GM08714 (cell line): ENCODE measurements around the gene SLC45A3.
A peak's percentile ranks its signal among the peaks of the same experiment; 100 is the strongest.

ENCODE experiments used
- H3K4me3 ChIP-seq: fragments of 200-500 bp; sonication (Bioruptor generic); 2 replicates; pipeline ENCODE4 v1.5.1; 2014; ENCODE audit warnings: mild to moderate bottlenecking, low read length, inconsistent platforms
- ZNF274 ChIP-seq: IDR thresholded peaks from 2 replicates; pipeline ENCODE4 v1.6.1; 2012; ENCODE audit warnings: mild to moderate bottlenecking, low read depth, low read length

SLC45A3 gene

DNA sequence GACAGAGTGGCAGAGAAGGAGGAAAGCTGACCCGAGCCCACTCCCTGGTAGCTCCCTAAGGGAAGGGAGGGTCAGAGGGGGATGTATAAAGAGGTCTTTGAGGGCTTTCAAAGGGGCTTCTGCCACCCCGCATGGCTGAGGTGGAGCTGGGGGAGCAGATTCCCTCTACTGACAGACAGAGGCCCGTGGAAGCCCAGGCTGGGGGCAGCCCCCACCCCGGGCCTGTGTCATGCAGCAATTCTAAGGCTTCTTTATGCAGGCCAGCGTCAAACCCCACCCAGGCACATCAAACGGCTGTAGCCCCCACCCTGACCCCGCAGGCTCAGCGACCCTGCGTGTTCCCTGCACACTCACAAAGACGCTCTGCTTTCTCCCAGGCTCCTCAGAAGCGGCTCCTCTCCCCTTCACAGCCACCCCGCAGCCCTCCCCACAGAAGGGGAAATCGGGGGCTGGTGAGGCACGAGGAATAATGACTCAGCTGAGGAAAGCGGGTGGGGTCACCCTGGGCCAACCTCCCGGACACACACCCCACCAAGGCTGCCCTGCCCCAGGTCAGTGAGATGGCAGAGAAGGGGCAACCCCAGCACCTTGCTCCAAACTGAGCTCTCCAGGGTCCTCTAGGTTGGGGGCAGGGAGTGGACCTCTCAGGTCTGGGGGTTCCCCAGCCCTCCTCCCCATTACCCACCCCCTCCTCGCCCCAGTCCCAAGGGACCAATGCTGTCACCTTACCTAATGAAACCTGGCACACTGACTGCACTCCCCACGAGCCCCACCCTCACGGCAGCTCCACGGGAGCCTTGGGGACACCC, 10.8 kb downstream of the SLC45A3 start:
- peak overlapping the region; percentile 6; the same call in 1 of the 2 replicates for H3K4me3 ChIP-seq
- no peak for TF ChIP-seq ZNF274

DNA sequence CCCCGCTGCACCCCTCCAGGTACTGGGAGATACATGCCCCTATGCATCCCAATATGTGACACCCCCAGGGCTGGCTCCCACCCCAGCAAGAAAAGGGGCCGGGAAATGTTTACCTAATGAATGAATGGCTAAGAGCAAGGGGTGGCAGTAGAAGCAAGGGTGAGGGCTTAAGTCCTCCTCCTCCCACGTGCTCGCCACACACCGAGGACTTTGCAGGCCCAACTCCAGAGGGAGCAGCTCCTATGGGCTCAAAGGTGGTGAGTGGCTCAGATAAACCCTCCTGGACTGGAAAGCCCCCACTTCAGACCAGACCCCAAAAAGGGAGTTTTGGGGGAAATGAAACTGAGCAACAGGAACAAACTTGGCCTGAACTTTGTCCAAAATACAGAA, 11.4 kb downstream of the SLC45A3 start:
- no peak for TF ChIP-seq ZNF274
- H3K4me3 ChIP-seq: no peak overlapping the region; the same call in 1 of the 2 replicates

DNA sequence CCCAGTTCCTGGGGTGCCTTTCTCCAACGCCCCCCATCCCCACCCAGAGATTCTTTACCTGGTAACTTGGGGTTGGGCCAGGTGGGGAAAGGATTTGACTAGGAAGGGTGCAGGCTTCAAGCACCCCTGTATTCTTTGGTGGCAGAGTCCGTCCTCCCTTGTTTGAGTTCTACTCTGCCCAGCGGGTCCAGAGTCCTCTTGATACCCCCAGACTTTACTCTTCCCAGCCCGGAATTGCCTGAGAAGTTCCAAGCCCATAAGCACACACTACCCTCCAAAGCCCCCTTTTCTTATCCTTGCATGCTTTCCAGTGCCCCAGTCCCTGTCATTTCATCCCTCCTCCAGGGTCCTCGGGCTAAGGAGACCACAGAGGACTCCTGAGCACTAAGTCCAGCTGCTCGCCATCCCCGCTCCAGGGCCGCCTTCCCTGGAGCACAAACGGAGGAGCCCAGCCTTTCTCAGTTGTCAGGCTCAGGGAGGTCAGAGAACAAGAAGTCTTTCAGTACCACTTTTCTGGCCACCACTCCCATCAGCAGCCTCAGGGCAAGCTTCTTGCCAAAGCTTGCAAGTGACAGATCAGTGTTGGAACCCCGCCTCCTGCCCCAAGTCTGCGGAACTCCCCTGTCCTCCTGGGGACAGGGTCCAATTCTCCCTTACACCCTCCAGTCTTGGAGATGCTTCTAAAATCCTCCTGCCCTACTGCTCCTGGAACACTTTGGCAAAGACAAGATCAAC, 12.2 kb downstream of the SLC45A3 start:
- H3K4me3 ChIP-seq: no peak overlapping the region
- TF ChIP-seq ZNF274: no peak

DNA sequence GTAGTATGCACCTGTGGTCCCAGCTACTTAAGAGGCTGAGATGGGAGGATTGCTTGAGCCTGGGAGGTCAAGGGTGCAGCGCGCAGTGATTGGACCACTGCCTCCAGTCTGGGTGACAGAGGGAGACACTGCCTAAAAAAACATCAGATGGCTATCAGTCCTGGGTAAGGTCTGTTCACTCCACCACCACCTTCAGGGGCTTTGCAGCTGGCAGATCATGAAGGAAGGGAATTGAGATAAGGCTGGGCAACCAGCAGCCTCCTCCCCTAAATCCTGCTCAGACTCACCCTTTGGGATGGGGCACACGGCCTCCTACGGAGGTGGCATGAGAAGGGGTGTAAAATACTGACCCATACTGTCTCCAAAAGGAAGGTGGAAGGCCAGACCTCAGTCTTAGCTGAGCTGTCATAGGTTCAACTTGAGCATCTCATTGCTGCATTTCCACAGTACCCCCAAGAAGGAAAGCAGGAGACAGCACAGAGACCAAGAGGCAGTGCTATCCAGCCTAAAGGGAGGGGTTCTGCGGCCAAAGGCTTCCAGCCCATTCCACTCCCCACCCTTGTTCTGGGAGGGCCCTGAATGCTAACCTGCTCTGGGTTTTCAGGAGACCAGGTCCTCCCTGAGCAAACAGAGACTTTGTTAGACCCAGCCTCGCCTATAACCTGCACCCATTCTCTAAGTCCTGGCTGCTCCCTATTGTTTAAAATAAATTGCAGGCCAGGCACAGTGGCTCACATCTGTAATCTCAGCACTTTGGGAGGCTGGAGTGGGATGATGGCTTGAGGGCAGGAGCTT, 13.7 kb downstream of the SLC45A3 start:
- no peak for TF ChIP-seq ZNF274

DNA sequence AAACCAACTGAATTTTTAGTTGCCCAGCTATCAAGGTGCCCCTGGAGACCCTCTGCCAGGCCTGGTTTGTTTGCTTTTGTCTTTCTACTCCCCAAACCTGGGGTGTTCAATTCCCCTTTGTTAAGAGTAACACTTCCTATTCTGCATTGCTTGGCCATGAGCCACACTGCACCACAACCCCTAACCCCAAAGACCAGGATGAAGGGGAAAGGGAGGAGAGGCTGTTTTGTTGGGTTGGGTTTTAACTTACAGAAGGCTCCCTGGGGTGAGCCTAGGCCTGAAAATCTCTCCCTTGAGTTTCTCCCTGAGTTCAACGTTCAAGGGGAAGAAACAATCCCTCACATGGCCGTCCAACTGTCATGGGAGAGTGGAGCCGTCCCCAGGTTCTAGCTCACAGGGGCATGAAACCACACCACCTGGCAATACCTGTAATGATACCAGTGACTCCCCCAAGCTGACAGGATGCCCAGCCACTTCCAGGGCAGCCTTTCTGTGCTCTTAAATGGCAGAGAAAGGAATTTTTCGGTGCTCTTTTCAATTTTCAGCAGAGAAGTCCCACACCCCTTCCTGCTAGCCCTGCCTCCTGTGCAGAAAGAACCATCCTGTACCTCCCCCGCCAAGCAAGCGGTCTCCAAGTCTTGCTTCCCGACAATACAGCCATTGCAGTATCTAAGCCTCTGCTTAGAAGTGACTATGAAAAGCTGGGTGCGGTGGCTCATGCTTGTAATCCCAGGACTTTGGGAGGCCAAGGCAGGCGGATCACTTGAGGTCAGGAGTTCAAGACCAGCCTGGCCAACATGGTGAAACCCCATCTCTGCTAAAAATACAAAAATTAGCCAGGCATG, 14.9 kb downstream of the SLC45A3 start:
- TF ChIP-seq ZNF274: no peak
- H3K4me3 ChIP-seq: no peak overlapping the region

More for the DNA sequence above, 13.7 kb downstream of the SLC45A3 start:
- no peak overlapping the region for H3K4me3 ChIP-seq

DNA sequence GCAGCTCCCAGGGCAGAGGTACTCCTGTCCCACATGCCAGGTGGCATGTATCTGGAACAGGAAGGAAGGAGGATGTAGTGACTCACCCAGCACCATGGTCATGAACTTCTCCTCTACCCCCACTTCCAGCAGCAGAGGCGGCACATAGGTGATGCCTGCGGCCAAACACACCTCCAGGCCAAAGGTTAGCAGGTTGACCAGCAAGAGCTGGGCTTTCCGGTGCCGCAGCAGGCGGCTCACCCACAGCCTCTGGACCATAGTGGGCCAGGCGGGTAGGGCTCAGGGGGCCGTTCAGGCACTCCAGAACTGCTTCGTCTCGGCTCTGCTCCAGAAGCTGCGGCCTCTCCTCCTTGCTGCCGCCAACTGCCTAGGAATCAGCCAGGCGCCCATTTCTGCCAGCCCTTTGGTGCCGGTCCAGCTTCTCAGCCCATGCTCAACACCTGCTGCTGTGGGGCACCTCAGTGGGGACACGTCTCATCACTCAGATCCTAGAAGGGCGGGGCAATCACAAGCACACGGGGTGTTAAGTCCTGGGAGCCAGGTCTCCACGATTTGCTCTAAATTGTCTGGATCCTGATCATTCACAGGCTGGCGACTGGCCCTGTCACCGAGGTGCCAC, 15.8 kb downstream of the SLC45A3 start:
- H3K4me3 ChIP-seq: no peak overlapping the region
- TF ChIP-seq ZNF274: no peak

DNA sequence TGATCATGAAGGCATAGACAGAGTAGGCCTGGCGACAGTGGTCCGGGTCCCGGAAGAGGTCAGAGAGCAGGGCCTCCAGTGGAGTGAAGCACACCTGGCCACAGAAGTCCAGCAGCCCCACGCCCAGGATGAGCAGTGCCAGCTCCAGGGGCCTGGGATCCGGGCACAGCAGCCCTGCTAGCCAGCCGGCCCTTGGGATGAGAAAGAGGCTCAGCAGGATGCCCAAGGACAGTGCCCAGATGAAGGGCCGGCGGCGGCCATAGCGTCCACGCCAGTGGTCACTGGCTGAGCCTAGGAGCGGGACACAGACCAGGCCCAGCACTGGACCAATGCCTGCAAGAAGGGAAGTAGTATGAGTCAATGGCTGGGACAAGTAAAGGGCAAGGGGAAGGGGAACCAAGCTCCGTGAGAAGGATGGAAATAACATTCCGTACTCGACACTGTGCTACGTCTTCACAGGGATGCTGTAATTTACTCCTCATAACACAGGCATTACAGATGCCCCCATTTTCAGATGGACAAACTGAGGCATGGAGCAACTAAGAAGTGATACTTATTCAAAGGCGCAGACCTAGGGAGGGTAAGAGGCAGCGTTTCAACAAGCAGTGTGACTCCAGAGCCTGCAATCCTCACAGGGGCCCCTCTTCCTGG, 16.9 kb downstream of the SLC45A3 start:
- no peak for TF ChIP-seq ZNF274

DNA sequence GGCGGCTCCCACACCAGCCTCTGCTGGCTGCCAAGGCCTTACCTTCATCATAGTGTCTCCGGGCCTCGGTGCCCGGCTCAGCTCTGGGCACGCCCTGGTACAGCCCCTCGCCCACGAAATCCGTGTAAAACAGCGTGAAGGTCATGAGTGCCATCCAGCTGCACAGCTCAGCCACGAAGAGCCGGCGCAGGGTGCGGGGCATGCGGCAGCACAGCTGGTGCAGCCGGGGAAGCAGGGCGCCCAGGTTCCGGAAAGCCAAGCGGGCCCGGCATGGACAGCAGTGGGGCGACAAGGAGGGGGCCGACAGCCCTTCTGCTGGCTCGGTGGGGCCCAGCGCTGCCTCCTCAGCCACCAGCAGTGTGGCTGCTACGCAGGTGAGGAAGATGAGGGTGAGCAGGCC, 17.5 kb downstream of the SLC45A3 start:
- no peak overlapping the region for H3K4me3 ChIP-seq
- no peak for TF ChIP-seq ZNF274

More for the DNA sequence above, 16.9 kb downstream of the SLC45A3 start:
- H3K4me3 ChIP-seq: no peak overlapping the region

DNA sequence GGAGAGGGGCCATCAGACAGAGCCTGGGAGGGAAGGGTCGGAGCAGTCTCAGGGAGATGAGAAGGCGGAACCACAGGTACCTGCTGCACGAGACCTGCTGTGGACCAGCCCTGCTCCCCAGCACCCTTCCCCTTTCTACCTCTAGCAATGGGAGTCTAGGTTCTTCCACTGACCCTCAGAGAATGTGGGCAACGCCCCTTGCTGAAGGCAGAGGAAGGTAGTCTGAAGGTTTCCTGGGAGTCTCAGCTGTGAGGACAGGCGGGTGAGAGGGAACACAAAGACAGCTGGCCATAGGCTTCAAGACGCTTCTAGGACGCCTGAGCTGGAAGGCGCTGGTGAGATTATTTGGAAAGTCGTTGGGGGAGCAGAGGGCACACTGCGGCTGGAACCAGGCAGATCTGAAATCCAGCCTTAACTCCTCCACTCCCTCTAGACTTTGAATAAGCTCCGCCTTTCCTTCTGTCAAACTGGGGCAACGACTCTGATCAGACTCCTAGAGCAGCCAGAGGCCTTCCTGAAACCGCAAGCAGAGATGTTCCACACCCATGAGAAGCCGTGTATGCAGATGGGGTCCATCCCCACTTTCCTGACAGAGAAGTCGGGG, 18.1 kb downstream of the SLC45A3 start:
- H3K4me3 ChIP-seq: no peak overlapping the region
- no peak for TF ChIP-seq ZNF274

DNA sequence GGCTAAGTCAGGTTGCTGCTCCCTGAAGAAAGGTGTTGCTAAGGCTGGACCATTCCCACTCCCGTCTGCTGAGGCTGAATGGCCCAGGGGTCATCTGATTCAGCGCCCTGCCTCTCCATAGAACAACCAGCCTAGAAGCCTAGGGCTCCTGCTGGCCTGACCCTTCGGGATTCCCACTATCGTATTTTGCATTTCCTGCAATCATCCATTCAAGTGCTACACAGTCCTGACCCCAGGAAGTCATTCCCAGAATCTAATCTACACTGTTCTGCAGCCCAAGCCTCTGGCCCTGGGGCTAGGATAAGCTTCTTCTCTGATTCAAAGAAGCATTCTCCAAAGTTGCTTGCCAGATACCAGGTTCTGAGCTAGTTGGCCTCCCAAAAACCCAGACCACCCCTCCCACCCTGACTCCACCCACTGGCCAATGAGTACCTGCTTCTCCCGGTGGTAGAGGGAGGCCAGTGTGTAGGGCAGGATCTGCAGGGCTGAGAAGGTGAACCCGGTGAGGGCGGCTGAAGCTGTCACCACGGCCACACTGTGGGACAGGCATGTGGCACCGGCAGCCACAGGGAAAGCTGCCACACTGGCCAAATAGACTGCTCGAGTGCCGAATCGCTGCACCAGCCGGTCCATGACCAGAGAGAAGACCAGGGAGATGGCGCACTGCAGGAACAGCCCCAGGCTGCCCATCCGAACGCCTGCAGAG, 18.7 kb downstream of the SLC45A3 start:
- H3K4me3 ChIP-seq: no peak overlapping the region
- no peak for TF ChIP-seq ZNF274

DNA sequence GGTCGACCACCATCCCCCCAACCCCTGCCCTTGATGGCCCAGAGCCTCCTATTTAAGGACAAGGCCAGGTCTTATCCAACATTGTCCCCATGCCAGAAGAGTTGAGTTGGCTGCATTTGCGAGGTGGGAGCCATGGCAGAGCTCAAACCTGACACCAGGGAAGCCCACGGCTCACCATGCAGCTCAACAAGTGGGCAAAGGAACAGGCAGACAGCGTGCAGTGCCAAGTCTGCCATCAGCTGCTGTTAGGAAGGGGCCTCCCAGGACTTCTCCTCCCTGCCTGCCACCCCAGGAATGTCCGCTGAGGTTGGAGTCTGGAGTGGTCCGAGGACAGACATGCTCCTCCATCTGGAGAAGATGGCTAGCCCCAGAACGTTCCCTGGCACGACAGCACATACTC, 19.9 kb downstream of the SLC45A3 start:
- H3K4me3 ChIP-seq: no peak overlapping the region
- TF ChIP-seq ZNF274: no peak
